ENCODE measurements around the gene IFIT3.

GRCh38 chr10:89371079-89371478 lies 43.3 kb downstream of the IFIT3 start:
- TF ChIP-seq EZH2 (IDR thresholded peaks at IDR 0.05; ENCODE audit: low read depth) (no peak), CTCF (conservative IDR thresholded peaks at IDR 0.05) (no peak)
